ENCODE measurements around the gene NFE2L1. TPM values are rescaled to one million over a fixed set of nuclear protein-coding genes. Genes with fewer than 3 reads are reported as not detected.

The NFE2L1 gene
- total and polyA plus RNA-seq, 9 of the 15 experiments (the other 6 are each of a cell fraction or from before 2014, with no cell fraction given) = 2.0 to 68.6 (median 39.7) TPM

DNA sequence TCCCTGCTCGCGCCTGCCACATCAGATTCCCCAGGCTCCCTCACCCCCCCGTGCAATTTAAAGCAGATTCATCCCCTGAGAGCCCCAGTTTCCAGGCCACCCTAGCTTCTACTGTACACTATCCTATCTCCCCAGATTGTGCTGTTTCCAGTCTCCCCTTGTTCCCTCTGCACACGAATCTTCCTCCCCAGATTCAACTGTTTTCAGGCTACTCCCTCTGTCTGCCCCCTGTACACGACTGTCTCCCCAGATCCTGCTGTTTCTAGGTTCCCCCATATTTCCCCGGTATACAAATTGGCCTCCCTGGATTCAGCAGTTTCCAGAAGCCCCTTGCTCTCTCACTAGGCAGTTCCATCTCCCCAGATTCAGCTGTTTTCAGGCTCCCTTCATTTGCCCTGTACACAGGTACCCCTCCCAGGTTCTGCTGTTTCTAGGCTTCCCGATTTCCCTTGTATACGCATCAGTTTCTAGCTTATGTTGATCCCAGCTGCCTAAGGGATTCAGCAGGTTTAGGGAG lies 33.5 kb upstream of the NFE2L1 start (continued):
- no peak for TF ChIP-seq USF1 (CRISPR knock-in tag; IDR thresholded peaks at IDR 0.05)
- TF ChIP-seq CBFA2T3 (IDR thresholded peaks at IDR 0.05) = peak; percentile 30; the same call in 1 of the 2 replicates
- TF ChIP-seq KLF13 (tag; IDR thresholded peaks at IDR 0.05; ENCODE audit: borderline replicate concordance, low read depth) = no peak
- TF ChIP-seq NONO (IDR thresholded peaks at IDR 0.05; ENCODE audit: low read depth in 2 of 2, low read length in 1 of 2) = no peak
- no peak for TF ChIP-seq THRB (CRISPR knock-in tag; conservative IDR thresholded peaks at IDR 0.05)
- no peak for TF ChIP-seq TRIM28 (IDR thresholded peaks at IDR 0.05)
- no peak for TF ChIP-seq ZNF551 (CRISPR knock-in tag; IDR thresholded peaks at IDR 0.05)
- TF ChIP-seq MLLT1 (IDR thresholded peaks at IDR 0.05) = peak in 1 of 2 experiments; percentile 97; a peak in 2 of 4 replicates
- TF ChIP-seq ZNF695 (CRISPR knock-in tag; IDR thresholded peaks at IDR 0.05) = no peak
- no peak for TF ChIP-seq MYNN (IDR thresholded peaks at IDR 0.05)
- no peak for TF ChIP-seq MYNN (CRISPR knock-in tag; IDR thresholded peaks at IDR 0.05)
- no peak for TF ChIP-seq ZNF174 (CRISPR knock-in tag; IDR thresholded peaks at IDR 0.05)
- no peak for TF ChIP-seq HEY1 (CRISPR knock-in tag; IDR thresholded peaks at IDR 0.05; ENCODE audit: borderline replicate concordance)
- TF ChIP-seq ZNF347 (CRISPR knock-in tag; IDR thresholded peaks at IDR 0.05; ENCODE audit: low read depth) = no peak
- no peak for TF ChIP-seq CTCFL (IDR thresholded peaks at IDR 0.05; ENCODE audit: borderline replicate concordance, insufficient read depth, low read depth, low read length, poor library complexity, severe bottlenecking)
- TF ChIP-seq, protein P1, sequence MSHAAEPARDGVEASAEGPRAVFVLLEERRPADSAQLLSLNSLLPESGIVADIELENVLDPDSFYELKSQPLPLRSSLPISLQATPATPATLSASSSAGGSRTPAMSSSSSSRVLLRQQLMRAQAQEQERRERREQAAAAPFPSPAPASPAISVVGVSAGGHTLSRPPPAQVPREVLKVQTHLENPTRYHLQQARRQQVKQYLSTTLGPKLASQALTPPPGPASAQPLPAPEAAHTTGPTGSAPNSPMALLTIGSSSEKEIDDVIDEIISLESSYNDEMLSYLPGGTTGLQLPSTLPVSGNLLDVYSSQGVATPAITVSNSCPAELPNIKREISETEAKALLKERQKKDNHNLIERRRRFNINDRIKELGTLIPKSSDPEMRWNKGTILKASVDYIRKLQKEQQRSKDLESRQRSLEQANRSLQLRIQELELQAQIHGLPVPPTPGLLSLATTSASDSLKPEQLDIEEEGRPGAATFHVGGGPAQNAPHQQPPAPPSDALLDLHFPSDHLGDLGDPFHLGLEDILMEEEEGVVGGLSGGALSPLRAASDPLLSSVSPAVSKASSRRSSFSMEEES (CRISPR knock-in tag; IDR thresholded peaks at IDR 0.05) = no peak
- TF ChIP-seq HINFP (tag; conservative IDR thresholded peaks at IDR 0.05; ENCODE audit: low read depth) = no peak
- no peak for TF ChIP-seq ARHGAP35 (IDR thresholded peaks at IDR 0.05; ENCODE audit: partially characterized antibody)
- TF ChIP-seq ZNF717 (CRISPR knock-in tag; IDR thresholded peaks at IDR 0.05) = no peak
- no peak for TF ChIP-seq RAD21 (CRISPR knock-in tag; conservative IDR thresholded peaks at IDR 0.05 in 1 of 2, IDR thresholded peaks at IDR 0.05 in 1 of 2)
